Measurements from ENCODE around the gene PRKCH. TPM values are rescaled to one million over a fixed set of nuclear protein-coding genes. Genes with fewer than 3 reads are reported as not detected.

PRKCH gene
- total RNA-seq, 1 experiment from 2014 or later: 10.3 TPM

GRCh38 chr14:61280092-61280525, 41.3 kb upstream of the PRKCH start:
- no peak for ATAC-seq
- ChIA-PET POLR2A (interaction anchor here (0.7 kb wide), 1 partner anchor 578 kb away, joined by 4 read pairs; no protein-coding TSS in a partner anchor), CTCF (interaction anchor here (0.8 to 2.3 kb wide), 7 partner anchors 10 to 948 kb away, joined by 3 to 9 read pairs (median 6); no protein-coding TSS in a partner anchor)
- H3K36me3 Mint-ChIP-seq: no peaks in the 10 kb centered on the region
- TF ChIP-seq E2F5 (CRISPR knock-in tag; IDR thresholded peaks at IDR 0.05) (no peak), JUN (CRISPR knock-in tag; IDR thresholded peaks at IDR 0.05) (0 out of 2 replicates have a peak, but pooled peaks have one; percentile 69), TEAD1 (CRISPR knock-in tag; IDR thresholded peaks at IDR 0.05) (0 out of 2 replicates have a peak, but pooled peaks have one; percentile 14), ZNF425 (CRISPR knock-in tag; conservative IDR thresholded peaks at IDR 0.05) (no peak), KAT7 (CRISPR knock-in tag; IDR thresholded peaks at IDR 0.05; ENCODE audit: borderline replicate concordance) (peak; percentile 73; the same call in 1 of the 2 replicates), RELA (CRISPR knock-in tag; IDR thresholded peaks at IDR 0.05; ENCODE audit: borderline replicate concordance) (0 out of 2 replicates have a peak, but pooled peaks have one; percentile 15), ATF1 (CRISPR knock-in tag; IDR thresholded peaks at IDR 0.05) (0 out of 2 replicates have a peak, but pooled peaks have one; percentile 29)
- H3K4me3 Mint-ChIP-seq: peak overlapping the region; percentile 82
- H3K9me3 Mint-ChIP-seq: no peaks in the 10 kb centered on the region
- DNase-seq (ENCODE audit: low spot score): no peak
- peaks cover 21% of the 10 kb centered on the region for H3K27me3 Mint-ChIP-seq (ENCODE audit: low read depth)
- H3K4me1 Mint-ChIP-seq: peaks cover 20% of the 10 kb centered on the region
- no peak overlapping the region for H3K27ac Mint-ChIP-seq

- H3K36me3 Mint-ChIP-seq: no peaks in the 10 kb centered on the region
- POLR2A ChIA-PET: interaction anchor here (0.7 kb wide), 1 partner anchor 579 kb away, joined by 4 read pairs; no protein-coding TSS in a partner anchor
- DNase-seq (ENCODE audit: low spot score) (peak; percentile 56), ATAC-seq (peak; percentile 62)
- no peaks in the 10 kb centered on the region for H3K9me3 Mint-ChIP-seq
- H3K27me3 Mint-ChIP-seq (ENCODE audit: low read depth): peaks cover 21% of the 10 kb centered on the region
- H3K27ac Mint-ChIP-seq: no peak overlapping the region
- peak overlapping the region; percentile 82 for H3K4me3 Mint-ChIP-seq
- CTCF ChIA-PET: interaction anchor here (0.8 to 2.3 kb wide), 8 partner anchors 9 to 949 kb away, joined by 3 to 9 read pairs (median 4); no protein-coding TSS in a partner anchor
- H3K4me1 Mint-ChIP-seq: peaks cover 22% of the 10 kb centered on the region
- TF ChIP-seq NR1H2 (CRISPR knock-in tag; IDR thresholded peaks at IDR 0.05) (no peak), TEAD1 (CRISPR knock-in tag; IDR thresholded peaks at IDR 0.05) (no peak), FOXP1 (CRISPR knock-in tag; IDR thresholded peaks at IDR 0.05; ENCODE audit: borderline replicate concordance) (0 out of 2 replicates have a peak, but pooled peaks have one; percentile 84), ZNF281 (CRISPR knock-in tag; IDR thresholded peaks at IDR 0.05) (no peak), JUN (CRISPR knock-in tag; IDR thresholded peaks at IDR 0.05) (no peak; the same call in 1 of the 2 replicates), USF1 (CRISPR knock-in tag; IDR thresholded peaks at IDR 0.05) (0 out of 2 replicates have a peak, but pooled peaks have one; percentile 33), KAT7 (CRISPR knock-in tag; IDR thresholded peaks at IDR 0.05; ENCODE audit: borderline replicate concordance) (peak; percentile 69; the same call in 1 of the 2 replicates), USF2 (CRISPR knock-in tag; IDR thresholded peaks at IDR 0.05) (no peak), ZNF423 (CRISPR knock-in tag; IDR thresholded peaks at IDR 0.05) (peak; percentile 89), TP53 (CRISPR knock-in tag; IDR thresholded peaks at IDR 0.05) (0 out of 2 replicates have a peak, but pooled peaks have one; percentile 26), ZNF232 (CRISPR knock-in tag; IDR thresholded peaks at IDR 0.05) (0 out of 2 replicates have a peak, but pooled peaks have one; percentile 11), SMAD3 (CRISPR knock-in tag; IDR thresholded peaks at IDR 0.05; ENCODE audit: borderline replicate concordance) (0 out of 2 replicates have a peak, but pooled peaks have one; percentile 8), ARID4B (CRISPR knock-in tag; IDR thresholded peaks at IDR 0.05; ENCODE audit: borderline replicate concordance) (peak; percentile 95; the same call in 1 of the 2 replicates), JAZF1 (CRISPR knock-in tag; IDR thresholded peaks at IDR 0.05) (no peak), ZNF396 (CRISPR knock-in tag; IDR thresholded peaks at IDR 0.05; ENCODE audit: borderline replicate concordance) (no peak)
Measured at GRCh38 chr14:61280526-61281185, 40.7 kb upstream of the PRKCH start.

Measured in WTC11 (cell line).